Liver (tissue), 9 donors: ENCODE data around the gene SELENOV. TPM values are rescaled to one million over a fixed set of nuclear protein-coding genes. Genes with fewer than 3 reads are reported as not detected.

Experiments
- DNase-seq: peaks from one replicate; pipeline ENCODE4 v3.0.0-alpha.2; 2017; ENCODE audit warnings: low spot score
- H3K27ac ChIP-seq, 2 donors: one replicate each; pipeline ENCODE4 v1.7.0; 2013; ENCODE audit warnings: inconsistent platforms in 2 of 2, low read length in 2 of 2, control low read depth in 1 of 2, low read depth in 1 of 2, mild to moderate bottlenecking in 1 of 2
- H3K27me3 ChIP-seq, 4 donors: one replicate each; pipeline versions ENCODE4 v1.6.1 to v1.7.0; 2013; ENCODE audit warnings: low read length in 3 of 4, inconsistent platforms in 1 of 4, mild to moderate bottlenecking in 1 of 4, moderate library complexity in 1 of 4; ENCODE audit not compliant: control insufficient read depth in 4 of 4, insufficient read depth in 4 of 4
- H3K36me3 ChIP-seq, 4 donors: one replicate each; pipeline versions ENCODE4 v1.6.1 to v1.7.0; 2013; ENCODE audit warnings: low read length in 3 of 4, mild to moderate bottlenecking in 3 of 4, low read depth in 1 of 4, moderate library complexity in 1 of 4; ENCODE audit not compliant: control insufficient read depth in 4 of 4, insufficient read depth in 3 of 4
- H3K4me1 ChIP-seq, 4 donors: one replicate each; pipeline versions ENCODE4 v1.6.1 to v1.7.0; 2013; ENCODE audit warnings: low read length in 3 of 4, mild to moderate bottlenecking in 3 of 4, moderate library complexity in 1 of 4; ENCODE audit not compliant: control insufficient read depth in 4 of 4, insufficient read depth in 4 of 4
- H3K4me3 ChIP-seq, 3 donors: one replicate each; pipeline versions ENCODE4 v1.6.1 to v1.7.0; 2013; ENCODE audit warnings: low read length in 3 of 3, control low read depth in 1 of 3, low read depth in 1 of 3, mild to moderate bottlenecking in 1 of 3
- H3K9ac ChIP-seq, 2 donors: one replicate each; pipeline ENCODE4 v1.7.0; 2013; ENCODE audit warnings: low read length in 2 of 2, mild to moderate bottlenecking in 2 of 2, moderate library complexity in 2 of 2, control low read depth in 1 of 2, low read depth in 1 of 2
- H3K9me3 ChIP-seq, 4 donors: one replicate each; pipeline versions ENCODE4 v1.6.1 to v1.7.0; 2013; ENCODE audit warnings: low read length in 3 of 4; ENCODE audit not compliant: control insufficient read depth in 4 of 4
- EGR1 ChIP-seq, 2 donors: IDR thresholded peaks; 2 replicates each; pipeline ENCODE4 v1.6.1; 2016 to 2018; ENCODE audit warnings: antibody characterized with exemption in 2 of 2, low read depth in 2 of 2
- FOXA1 ChIP-seq: IDR thresholded peaks from 2 replicates; pipeline ENCODE4 v1.6.1; 2016; ENCODE audit warnings: antibody characterized with exemption
- GABPA ChIP-seq, 2 donors: IDR thresholded peaks in 1 of 2; conservative IDR thresholded peaks in 1 of 2; 2 replicates each; pipeline ENCODE4 v1.6.1; 2016; ENCODE audit warnings: antibody characterized with exemption in 2 of 2, mild to moderate bottlenecking in 1 of 2, moderate library complexity in 1 of 2
- HNF4A ChIP-seq, 2 donors: conservative IDR thresholded peaks; 2 replicates each; pipeline ENCODE4 v1.6.1; 2016; ENCODE audit warnings: antibody characterized with exemption in 2 of 2, mild to moderate bottlenecking in 2 of 2
- HNF4G ChIP-seq: IDR thresholded peaks from 2 replicates; pipeline ENCODE4 v1.6.1; 2016; ENCODE audit warnings: antibody characterized with exemption
- MAX ChIP-seq: IDR thresholded peaks from 2 replicates; pipeline ENCODE4 v1.6.1; 2016; ENCODE audit warnings: antibody characterized with exemption
- NR2F2 ChIP-seq: IDR thresholded peaks from 2 replicates; pipeline ENCODE4 v1.6.1; 2016; ENCODE audit warnings: antibody characterized with exemption
- RAD21 ChIP-seq, 2 donors: IDR thresholded peaks; 2 replicates each; pipeline ENCODE4 v1.6.1; 2016; ENCODE audit warnings: antibody characterized with exemption in 2 of 2, mild to moderate bottlenecking in 2 of 2
- REST ChIP-seq: IDR thresholded peaks from 2 replicates; pipeline ENCODE4 v1.6.1; 2016; ENCODE audit warnings: antibody characterized with exemption, mild to moderate bottlenecking
- RXRA ChIP-seq, 2 donors: IDR thresholded peaks; 2 replicates each; pipeline ENCODE4 v1.6.1; 2017 to 2018; ENCODE audit warnings: antibody characterized with exemption in 2 of 2, mild to moderate bottlenecking in 1 of 2
- SP1 ChIP-seq: IDR thresholded peaks from 2 replicates; pipeline ENCODE4 v1.6.1; 2018; ENCODE audit warnings: antibody characterized with exemption, mild to moderate bottlenecking
- TAF1 ChIP-seq: conservative IDR thresholded peaks from 2 replicates; pipeline ENCODE4 v1.6.1; 2016; ENCODE audit warnings: antibody characterized with exemption, mild to moderate bottlenecking
- YY1 ChIP-seq: IDR thresholded peaks from 2 replicates; pipeline ENCODE4 v1.6.1; 2016; ENCODE audit warnings: antibody characterized with exemption, mild to moderate bottlenecking
- ZBTB33 ChIP-seq: IDR thresholded peaks from 2 replicates; pipeline ENCODE4 v1.6.1; 2016; ENCODE audit warnings: antibody characterized with exemption
- WGBS: extraction: QIAGEN DNeasy Blood & Tissue Kit; methylation state at CpG from one replicate; pipeline ENCODE4 v1.1.7; 2013; 5-methylcytosine and 5-hydroxymethylcytosine counted together
- polyA plus RNA-seq, 2 donors: library from polyadenylated mRNA; stranded (reverse) in 1 of 2; unstranded in 1 of 2; fragments of 200-250 nt in 1 of 2; fragments of >200 nt in 1 of 2; fragmentation: Nextera tagmentation in 1 of 2; extraction: Ambion mirVana in 1 of 2; gene quantifications; one replicate each; pipeline versions ENCODE4 v1.2.1 to v1.2.3, GENCODE V29; 2013 to 2015
- total RNA-seq, 2 donors: library from RNA; depleted of rRNA; stranded (reverse); fragments of >200 nt; gene quantifications; one replicate each; pipeline ENCODE4 v1.2.3, GENCODE V29; 2014
- TF ChIP-seq, protein P1 (sequence below): fragments of 150-350 bp; IDR thresholded peaks from 2 replicates; pipeline ENCODE4 v1.5.1; 2017; ENCODE audit warnings: improper control_type of control experiment, low read depth, low read length; ENCODE audit not compliant: missing input control
- donor health status: healthy.
- donor health status: healthy.
- donor health status: healthy.
- donor health status: healthy.
- donor health status: healthy.

Gene SELENOV
- total and polyA plus RNA-seq, 4 donors: not detected

DNA sequence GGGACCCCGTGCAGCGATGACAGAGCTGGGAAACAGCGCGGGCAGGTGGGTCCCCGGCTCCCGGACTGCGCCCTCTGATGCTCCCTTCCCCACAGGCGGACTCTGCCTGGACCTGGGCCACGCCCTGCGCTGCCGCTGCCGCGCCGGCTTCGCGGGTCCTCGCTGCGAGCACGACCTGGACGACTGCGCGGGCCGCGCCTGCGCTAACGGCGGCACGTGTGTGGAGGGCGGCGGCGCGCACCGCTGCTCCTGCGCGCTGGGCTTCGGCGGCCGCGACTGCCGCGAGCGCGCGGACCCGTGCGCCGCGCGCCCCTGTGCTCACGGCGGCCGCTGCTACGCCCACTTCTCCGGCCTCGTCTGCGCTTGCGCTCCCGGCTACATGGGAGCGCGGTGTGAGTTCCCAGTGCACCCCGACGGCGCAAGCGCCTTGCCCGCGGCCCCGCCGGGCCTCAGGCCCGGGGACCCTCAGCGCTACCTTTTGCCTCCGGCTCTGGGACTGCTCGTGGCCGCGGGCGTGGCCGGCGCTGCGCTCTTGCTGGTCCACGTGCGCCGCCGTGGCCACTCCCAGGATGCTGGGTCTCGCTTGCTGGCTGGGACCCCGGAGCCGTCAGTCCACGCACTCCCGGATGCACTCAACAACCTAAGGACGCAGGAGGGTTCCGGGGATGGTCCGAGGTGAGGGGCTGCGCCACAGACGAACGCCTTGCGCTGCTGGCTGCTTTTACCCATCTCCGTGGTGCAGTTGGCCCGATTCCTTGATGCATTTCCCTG lies 7.8 kb upstream of the SELENOV start:
- H3K27ac ChIP-seq: no peak overlapping the region
- TF ChIP-seq ZBTB33 (no peak), TAF1 (no peak), MAX (no peak), EGR1 (IDR thresholded peaks at IDR 0.05; ENCODE audit: low read depth in 2 of 2) (no peak), HNF4G (no peak), GABPA (IDR thresholded peaks at IDR 0.05 in 1 of 2, conservative IDR thresholded peaks at IDR 0.05 in 1 of 2) (no peak), SP1 (no peak), RXRA (IDR thresholded peaks at IDR 0.05) (no peak), RAD21 (IDR thresholded peaks at IDR 0.05) (no peak), HNF4A (conservative IDR thresholded peaks at IDR 0.05) (no peak), NR2F2 (no peak), YY1 (no peak)
- H3K4me1 ChIP-seq: peaks cover 2 to 14% (median 12%) of the 10 kb centered on the region in 4 donors
- WGBS: 5% methylated on average over 96 of the region's 96 CpGs
- H3K36me3 ChIP-seq: no peaks in the 10 kb centered on the region
- peaks cover 2 to 19% (median 7%) of the 10 kb centered on the region in 4 donors for H3K27me3 ChIP-seq
- H3K9ac ChIP-seq: no peak overlapping the region
- no peak for DNase-seq
- H3K4me3 ChIP-seq: peak overlapping the region in 1 of 3 donors; percentile 43
- no peaks in the 10 kb centered on the region for H3K9me3 ChIP-seq

- 35% methylated on average over 24 of the region's 24 CpGs for WGBS
- Histone ChIP-seq H3K9me3 (no peaks in the 10 kb centered on the region), H3K9ac (no peak overlapping the region), H3K4me1 (peaks cover 2 to 13% (median 11%) of the 10 kb centered on the region in 4 donors), H3K27me3 (peaks cover 2 to 19% (median 7%) of the 10 kb centered on the region in 4 donors), H3K27ac (no peak overlapping the region), H3K4me3 (no peak overlapping the region), H3K36me3 (no peaks in the 10 kb centered on the region)
- no peak for TF ChIP-seq HNF4A (conservative IDR thresholded peaks at IDR 0.05)
- TF ChIP-seq GABPA (IDR thresholded peaks at IDR 0.05 in 1 of 2, conservative IDR thresholded peaks at IDR 0.05 in 1 of 2): no peak
- TF ChIP-seq REST: no peak
- TF ChIP-seq, protein P1, sequence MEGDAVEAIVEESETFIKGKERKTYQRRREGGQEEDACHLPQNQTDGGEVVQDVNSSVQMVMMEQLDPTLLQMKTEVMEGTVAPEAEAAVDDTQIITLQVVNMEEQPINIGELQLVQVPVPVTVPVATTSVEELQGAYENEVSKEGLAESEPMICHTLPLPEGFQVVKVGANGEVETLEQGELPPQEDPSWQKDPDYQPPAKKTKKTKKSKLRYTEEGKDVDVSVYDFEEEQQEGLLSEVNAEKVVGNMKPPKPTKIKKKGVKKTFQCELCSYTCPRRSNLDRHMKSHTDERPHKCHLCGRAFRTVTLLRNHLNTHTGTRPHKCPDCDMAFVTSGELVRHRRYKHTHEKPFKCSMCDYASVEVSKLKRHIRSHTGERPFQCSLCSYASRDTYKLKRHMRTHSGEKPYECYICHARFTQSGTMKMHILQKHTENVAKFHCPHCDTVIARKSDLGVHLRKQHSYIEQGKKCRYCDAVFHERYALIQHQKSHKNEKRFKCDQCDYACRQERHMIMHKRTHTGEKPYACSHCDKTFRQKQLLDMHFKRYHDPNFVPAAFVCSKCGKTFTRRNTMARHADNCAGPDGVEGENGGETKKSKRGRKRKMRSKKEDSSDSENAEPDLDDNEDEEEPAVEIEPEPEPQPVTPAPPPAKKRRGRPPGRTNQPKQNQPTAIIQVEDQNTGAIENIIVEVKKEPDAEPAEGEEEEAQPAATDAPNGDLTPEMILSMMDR: no peak
- no peak for TF ChIP-seq FOXA1
- DNase-seq: no peak
Measured at GRCh38 chr19:39507715-39508364, 7.1 kb upstream of the SELENOV start.
